Kidney epithelial cell (primary cell): ENCODE measurements around the gene PIK3CD. TPM values are rescaled to one million over a fixed set of nuclear protein-coding genes. Genes with fewer than 3 reads are reported as not detected.

ENCODE experiments used
- DNase-seq: peaks from one replicate; pipeline ENCODE4 v3.0.0-alpha.2; 2010; ENCODE audit warnings: low read depth
- H3K27me3 ChIP-seq: 2 replicates; pipeline ENCODE4 v1.6.0; 2011; ENCODE audit warnings: low read length; ENCODE audit not compliant: control insufficient read depth, insufficient read depth
- H3K36me3 ChIP-seq: 2 replicates; pipeline ENCODE4 v1.5.1; 2011; ENCODE audit warnings: low read length; ENCODE audit not compliant: control insufficient read depth, insufficient read depth
- H3K4me3 ChIP-seq: 2 replicates; pipeline ENCODE4 v1.5.1; 2011; ENCODE audit warnings: low read depth, mild to moderate bottlenecking, control low read depth, low read length
- total RNA-seq: library from RNA; depleted of rRNA; stranded (reverse); fragments of >200 nt; gene quantifications from 2 replicates; pipeline ENCODE4 v1.2.3, GENCODE V29; 2015
- TF ChIP-seq, protein P1 (sequence below): IDR thresholded peaks from 2 replicates; pipeline ENCODE4 v1.5.1; 2011; ENCODE audit warnings: mild to moderate bottlenecking, moderate library complexity, low read length, control low read depth, inconsistent platforms; ENCODE audit not compliant: insufficient read depth, poor library complexity, severe bottlenecking

The PIK3CD gene
- total RNA-seq, 1 donor from 2014 or later = 40.7 TPM

DNA sequence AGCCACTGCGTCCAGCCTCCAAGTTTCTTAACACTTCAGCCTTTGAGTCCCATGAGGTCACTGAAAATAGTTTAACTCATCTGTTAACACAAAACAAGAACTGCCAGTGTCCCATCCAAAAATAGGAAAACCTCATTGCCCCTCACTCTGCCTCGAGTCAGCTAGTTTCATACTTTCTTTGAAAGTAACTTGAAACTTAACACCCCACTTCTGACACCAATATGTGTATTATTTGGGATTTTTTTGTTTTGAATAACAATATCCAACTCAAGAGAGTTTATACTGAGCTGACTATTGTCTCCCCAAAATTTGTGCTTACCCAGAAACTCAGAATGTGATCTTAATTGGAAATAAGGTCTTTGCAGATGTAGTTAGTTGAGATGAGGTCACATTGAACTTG, 16.9 kb upstream of the PIK3CD start:
- no peak for DNase-seq
- H3K27me3 ChIP-seq = no peaks in the 10 kb centered on the region
- no peaks in the 10 kb centered on the region for H3K36me3 ChIP-seq
- no peak overlapping the region for H3K4me3 ChIP-seq
- TF ChIP-seq, protein P1, sequence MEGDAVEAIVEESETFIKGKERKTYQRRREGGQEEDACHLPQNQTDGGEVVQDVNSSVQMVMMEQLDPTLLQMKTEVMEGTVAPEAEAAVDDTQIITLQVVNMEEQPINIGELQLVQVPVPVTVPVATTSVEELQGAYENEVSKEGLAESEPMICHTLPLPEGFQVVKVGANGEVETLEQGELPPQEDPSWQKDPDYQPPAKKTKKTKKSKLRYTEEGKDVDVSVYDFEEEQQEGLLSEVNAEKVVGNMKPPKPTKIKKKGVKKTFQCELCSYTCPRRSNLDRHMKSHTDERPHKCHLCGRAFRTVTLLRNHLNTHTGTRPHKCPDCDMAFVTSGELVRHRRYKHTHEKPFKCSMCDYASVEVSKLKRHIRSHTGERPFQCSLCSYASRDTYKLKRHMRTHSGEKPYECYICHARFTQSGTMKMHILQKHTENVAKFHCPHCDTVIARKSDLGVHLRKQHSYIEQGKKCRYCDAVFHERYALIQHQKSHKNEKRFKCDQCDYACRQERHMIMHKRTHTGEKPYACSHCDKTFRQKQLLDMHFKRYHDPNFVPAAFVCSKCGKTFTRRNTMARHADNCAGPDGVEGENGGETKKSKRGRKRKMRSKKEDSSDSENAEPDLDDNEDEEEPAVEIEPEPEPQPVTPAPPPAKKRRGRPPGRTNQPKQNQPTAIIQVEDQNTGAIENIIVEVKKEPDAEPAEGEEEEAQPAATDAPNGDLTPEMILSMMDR = no peak

DNA sequence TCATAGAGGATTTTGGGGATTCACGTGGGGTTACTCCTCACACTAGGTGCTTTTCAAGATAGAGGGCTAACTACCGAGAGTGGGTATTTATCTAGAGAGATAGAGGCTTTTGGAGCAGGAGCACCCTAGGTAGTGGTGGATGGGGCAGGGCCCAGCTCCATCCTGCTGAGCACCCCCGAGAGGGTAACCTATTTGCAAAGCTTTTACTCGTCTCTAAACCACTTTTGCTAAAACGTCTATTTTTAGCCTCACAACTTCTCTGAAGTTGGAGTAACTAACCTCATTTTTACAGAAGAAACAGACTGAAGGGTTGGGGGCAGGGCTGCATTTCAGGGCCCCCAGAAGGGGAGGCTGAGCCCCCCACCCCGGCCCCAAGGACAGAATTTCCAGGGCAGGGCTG, 12.3 kb upstream of the PIK3CD start:
- TF ChIP-seq, protein P1 = no peak
- no peak overlapping the region for H3K4me3 ChIP-seq
- no peak for DNase-seq
- no peaks in the 10 kb centered on the region for H3K36me3 ChIP-seq
- H3K27me3 ChIP-seq = no peaks in the 10 kb centered on the region

DNA sequence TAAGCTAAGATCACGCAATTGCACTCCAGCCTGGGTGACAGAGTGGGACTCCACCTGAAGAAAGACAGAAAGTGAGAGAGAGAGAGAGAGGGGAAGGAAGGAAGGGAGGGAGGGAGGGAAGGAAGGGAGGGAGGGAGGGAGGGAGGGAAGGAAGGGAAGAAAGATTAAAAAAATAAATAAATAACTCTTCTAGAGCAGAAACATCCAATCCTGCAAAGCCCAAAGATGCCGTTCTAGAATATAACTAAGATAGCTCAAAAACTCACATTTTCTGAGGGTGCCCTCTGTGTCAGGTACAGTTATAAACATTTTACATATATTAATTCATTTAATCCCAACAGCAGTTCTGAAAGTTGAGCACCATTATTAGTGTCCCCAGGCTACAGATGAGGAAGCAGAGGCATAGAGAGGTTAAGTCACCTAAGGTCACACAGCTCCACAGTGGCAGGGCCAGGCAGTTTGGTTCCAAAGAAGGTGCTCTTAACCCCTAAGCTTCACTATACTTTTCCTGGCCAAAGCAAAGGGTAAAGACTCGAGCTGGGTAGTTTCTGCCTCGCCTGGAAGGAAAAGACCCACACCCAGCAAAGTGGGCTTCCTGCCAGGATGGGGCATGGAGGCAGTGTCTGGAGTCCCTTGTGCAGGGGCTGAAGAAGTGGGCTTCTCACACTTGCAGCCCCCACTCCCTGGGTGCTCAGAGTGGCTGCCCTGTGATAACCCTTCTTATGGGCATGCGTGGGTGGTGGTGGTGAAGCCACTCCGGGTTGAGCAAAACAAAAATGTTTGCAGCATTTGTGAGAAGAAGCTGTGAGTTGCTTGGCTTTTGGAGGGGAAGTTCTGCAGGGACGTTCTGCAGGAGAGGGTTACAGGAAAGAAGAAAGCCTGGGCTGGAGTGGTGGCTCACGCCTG, 7.9 kb upstream of the PIK3CD start:
- TF ChIP-seq, protein P1 = no peak
- H3K4me3 ChIP-seq = no peak overlapping the region
- H3K27me3 ChIP-seq = no peaks in the 10 kb centered on the region
- H3K36me3 ChIP-seq = no peaks in the 10 kb centered on the region
- no peak for DNase-seq

DNA sequence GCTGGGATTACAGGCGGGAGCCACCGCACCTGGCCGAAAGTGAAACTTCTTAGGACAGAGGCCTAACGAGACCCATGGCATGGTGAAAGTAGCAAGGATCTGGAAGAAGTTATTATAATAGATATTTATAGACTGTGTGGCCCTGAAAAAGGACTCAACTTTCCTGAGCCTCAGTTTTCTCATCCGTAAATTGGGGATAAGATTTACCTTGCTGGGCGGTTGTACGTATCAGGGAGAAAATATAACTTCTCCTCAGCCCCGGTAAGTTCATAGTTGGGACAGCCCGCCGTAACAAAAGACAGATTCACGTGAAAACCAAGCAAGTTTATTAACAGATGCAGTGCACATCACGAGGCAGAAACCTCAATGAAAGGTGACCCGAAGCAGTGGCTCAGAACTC, 5.5 kb upstream of the PIK3CD start:
- Histone ChIP-seq H3K36me3 (no peaks in the 10 kb centered on the region), H3K27me3 (no peaks in the 10 kb centered on the region), H3K4me3 (no peak overlapping the region)
- TF ChIP-seq, protein P1 = no peak
- DNase-seq = no peak

DNA sequence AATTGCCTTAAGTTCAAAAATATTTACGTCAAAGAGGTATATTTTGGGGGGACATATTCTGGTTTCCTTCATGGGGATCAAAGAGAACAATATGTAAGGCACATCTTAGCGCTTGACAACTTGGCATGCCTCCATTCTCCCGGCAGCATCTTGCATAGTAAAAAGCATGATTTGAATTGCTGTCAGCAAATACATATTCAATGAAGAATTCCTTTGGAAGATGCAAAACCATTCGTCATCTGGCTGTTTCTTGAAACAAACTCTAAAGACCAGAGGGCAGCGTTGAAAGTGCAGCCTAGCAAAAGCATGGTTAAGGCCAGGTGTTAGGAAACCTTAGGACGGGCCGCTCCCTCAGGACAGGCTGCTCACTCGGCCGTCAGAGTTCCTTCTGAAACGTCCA, 3.4 kb upstream of the PIK3CD start:
- H3K27me3 ChIP-seq = no peaks in the 10 kb centered on the region
- no peak overlapping the region for H3K4me3 ChIP-seq
- DNase-seq = no peak
- TF ChIP-seq, protein P1 = no peak
- no peaks in the 10 kb centered on the region for H3K36me3 ChIP-seq

DNA sequence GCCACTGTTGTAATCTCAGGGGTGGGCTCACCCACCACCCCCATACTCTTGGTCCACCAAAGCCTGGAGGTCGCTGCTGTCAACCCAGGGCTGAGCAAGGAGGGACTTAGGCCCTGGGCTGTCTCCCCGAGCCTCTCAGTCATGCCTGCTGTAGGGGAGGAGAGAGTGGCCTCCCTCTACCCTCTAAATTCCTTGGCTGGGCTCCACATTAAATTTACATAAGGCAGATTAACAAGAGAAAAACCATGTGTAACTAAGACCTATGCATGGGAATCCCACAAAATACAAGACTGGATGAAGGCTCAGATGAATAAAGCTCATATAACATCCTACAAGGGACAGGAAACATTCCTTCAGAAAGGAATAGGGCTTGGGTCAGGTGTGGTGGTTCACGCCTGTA, 1.8 kb upstream of the PIK3CD start:
- no peak for DNase-seq
- Histone ChIP-seq H3K27me3 (no peaks in the 10 kb centered on the region), H3K36me3 (no peaks in the 10 kb centered on the region), H3K4me3 (no peak overlapping the region)
- TF ChIP-seq, protein P1 = no peak
